NCI-H1930 (cell line): ENCODE data around the gene PGRMC2.
"Not testable (repeated sequence)": the region's sequence is repeated elsewhere in the genome, so short reads cannot be mapped to it uniquely, and the experiment has no call there.

Experiments
- DNase-seq, 2 experiments: peaks; one replicate each; lab custom pipeline; 2025; lab: John Stamatoyannopoulos, UW

The PGRMC2 gene

DNA sequence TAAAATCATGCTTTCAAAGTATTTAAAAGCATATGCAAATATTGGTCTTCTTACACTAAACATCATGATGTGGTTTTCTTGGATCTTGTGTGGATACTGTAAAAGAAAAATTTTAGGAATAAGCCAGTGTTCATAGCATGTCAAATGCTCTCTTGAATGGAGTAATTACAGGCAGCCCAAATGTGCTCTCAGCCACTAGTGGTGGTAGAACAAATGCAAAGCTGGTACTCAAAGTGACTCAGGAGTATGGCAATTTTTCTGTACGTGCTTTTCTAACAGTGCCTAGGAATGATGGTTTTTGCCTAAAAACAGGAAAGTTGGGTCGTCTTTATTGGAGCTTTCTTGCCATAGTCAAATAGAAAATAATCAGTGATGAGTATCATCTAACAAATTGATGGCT, 19.9 kb downstream of the PGRMC2 start:
- no peak for DNase-seq

- DNase-seq = not testable (repeated sequence)
These were observed 20.4 kb downstream of the PGRMC2 start for GRCh38 chr4:128267171-128267570.

- DNase-seq = not testable (repeated sequence)
These were observed 22.1 kb downstream of the PGRMC2 start for GRCh38 chr4:128265550-128265949.

DNA sequence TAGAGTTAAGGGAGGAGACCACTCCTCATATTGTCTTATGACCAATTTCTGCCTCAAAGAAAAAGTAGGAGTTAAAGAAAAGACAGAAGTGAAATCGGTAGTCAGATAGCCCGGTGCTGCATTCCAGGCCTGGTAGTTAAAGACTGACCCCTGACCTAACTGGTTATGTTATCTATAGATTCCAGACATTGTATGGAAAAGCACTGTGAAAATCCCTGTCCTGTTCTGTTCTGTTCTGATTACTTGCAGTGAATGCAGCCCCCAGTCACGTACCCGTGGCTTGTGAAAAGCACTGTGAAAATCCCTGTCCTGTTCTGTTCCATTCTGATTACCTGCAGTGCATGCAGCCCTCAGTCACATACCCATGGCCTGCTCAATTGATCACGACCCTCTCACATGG, 27.7 kb downstream of the PGRMC2 start:
- DNase-seq = not testable (repeated sequence)

DNA sequence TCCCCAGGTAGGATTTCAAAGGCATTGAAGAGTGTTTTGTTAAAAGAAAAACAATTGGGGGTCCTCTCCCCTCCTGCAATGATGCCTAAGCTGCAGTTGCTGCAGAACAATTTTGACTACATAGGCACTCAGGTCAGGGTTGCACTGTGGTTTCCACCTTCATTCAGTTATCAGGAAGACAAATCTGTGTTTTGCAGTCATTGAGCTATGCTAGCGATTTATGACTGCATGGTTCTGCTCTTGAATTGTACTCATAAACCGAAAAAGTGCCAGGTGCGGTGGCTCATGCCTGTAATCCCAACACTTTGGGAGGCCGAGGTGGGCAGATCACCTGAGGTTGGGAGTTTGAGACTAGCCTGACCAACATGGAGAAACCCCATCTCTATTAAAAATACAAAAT, 29.4 kb downstream of the PGRMC2 start:
- not testable (repeated sequence) for DNase-seq

- no peak for DNase-seq
These were observed 31.1 kb downstream of the PGRMC2 start for GRCh38 chr4:128256539-128256938.

GRCh38 chr4:128255906-128256305, 31.7 kb downstream of the PGRMC2 start:
- no peak for DNase-seq

DNA sequence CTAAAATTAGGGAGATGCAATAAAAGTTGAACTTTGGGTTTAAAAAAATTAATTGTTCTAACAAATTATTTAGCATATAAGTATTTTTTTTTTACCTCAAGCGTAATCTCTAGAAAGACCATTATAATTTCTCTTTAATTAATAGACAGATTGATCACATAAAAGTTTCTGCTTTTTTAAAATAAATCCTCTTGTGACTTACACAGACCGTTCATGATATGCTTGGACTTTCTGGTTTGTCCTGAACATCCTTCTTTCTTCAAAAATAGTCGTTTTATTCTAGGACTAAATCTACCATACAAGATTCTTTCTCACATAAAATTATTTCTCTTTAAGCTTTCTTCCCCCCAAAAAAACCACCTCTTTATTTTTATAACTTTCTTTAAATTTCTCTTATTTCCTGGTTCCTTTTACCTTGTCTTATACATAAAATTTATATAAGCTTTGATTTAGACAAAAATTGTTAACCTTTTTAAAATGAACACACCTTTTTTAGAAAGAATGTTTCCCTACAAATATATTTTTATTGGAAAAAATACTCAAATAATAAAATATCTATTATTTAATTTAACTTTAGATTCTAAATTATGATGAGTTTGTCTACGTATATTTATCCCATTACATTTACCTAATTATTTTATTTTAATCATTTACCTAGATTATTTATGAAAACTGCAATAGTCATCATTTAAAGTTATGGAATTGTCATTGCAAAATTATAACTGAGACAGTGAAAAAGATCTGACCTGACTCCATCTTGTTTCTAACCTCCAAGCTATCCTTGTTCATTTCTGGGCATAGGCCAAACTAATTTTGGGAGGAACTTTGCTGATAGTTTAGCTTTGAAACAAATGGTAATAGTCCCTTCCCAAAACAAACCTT, 37.6 kb downstream of the PGRMC2 start:
- DNase-seq = no peak

GRCh38 chr4:128247906-128248305, 39.7 kb downstream of the PGRMC2 start:
- no peak for DNase-seq

- not testable (repeated sequence) for DNase-seq
These were observed 42.2 kb downstream of the PGRMC2 start for GRCh38 chr4:128245391-128245790.

DNA sequence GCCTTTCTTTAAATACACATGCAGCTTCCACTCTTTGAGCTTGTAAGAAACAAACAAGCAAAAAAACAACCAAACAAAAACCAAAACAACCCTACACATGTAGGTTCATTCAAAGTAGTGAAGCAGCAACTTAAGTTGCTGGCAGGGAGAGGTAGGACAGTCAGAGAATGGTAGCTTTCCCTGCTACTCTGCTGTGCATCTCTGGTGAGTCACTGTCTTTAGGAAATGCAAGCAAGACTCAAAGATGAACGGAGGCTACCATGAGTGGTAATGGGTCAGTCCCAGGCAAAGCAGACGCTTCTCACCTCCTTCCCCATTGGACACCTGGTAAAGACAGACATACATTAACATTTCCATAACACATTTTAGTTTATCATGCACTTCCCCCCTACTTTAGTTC, 43.2 kb downstream of the PGRMC2 start:
- DNase-seq = no peak

- no peak for DNase-seq
These were observed 45.0 kb downstream of the PGRMC2 start for GRCh38 chr4:128242601-128243000.

DNA sequence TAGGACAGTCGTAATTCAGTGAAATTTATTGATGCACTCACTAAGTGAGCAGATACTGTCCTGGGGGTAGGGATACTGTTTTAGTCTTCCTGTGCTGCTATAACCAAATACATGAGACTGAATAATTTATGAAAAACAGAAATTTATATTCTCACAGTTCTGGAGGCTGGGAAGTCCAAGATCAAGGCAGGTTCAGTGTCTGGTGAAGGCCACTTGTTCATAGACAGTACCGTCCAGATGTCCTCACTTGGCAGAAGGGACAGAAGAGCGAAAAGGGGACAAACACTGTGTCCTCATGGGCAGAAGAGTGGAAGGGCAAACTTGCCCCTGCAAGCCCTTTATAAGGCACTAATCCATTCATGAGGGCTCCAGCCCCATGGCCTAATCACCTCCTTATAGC, 45.6 kb downstream of the PGRMC2 start:
- DNase-seq = no peak

DNA sequence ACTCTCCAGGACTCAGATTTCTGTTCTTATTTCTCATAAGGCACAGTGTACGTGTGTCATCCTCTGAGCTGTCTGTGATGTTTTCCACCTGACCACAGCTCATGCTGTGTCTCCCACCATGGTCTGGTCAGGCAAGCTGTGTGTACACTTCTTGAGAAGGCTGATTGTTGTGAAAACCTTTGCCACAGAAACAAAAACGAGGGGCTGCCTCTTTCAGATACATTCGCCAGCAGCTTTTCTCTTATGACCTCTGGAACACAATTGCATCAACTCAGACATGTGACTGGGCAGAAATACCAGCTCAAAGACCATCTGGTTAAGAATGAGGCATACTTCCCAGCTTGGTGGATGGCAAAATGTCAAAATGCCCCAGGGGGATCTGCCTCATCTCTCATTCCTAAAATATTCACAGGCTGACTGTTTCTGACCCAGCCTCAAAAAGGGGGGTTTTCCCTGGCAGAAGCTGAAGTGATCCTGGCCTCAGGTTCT, 46.1 kb downstream of the PGRMC2 start:
- no peak for DNase-seq

DNA sequence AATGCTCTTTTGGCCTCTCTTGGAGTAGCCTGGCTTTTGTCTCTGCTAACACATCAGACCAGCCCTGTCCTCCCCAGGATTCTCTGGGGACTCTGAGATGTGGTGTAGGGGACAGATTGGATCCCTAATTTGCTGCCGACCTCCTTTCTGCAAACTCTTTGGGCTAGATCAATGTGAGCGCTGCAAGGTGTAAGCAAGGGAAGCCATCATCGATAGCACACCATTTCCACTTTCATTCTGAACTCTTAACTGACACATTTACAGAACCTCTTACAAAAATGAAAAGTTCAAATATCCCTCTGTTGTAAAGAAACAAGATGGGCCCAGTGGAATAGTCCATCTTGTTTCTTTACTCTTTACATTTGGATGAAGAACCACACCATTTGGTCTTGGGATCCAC, 46.6 kb downstream of the PGRMC2 start:
- no peak for DNase-seq

- DNase-seq = no peak
These were observed 52.8 kb downstream of the PGRMC2 start for GRCh38 chr4:128234836-128235235.

- no peak for DNase-seq
These were observed 54.9 kb downstream of the PGRMC2 start for GRCh38 chr4:128232719-128233118.

GRCh38 chr4:128228845-128229795, 58.5 kb downstream of the PGRMC2 start:
- DNase-seq = no peak

GRCh38 chr4:128227991-128228571, 59.5 kb downstream of the PGRMC2 start:
- DNase-seq = no peak

DNA sequence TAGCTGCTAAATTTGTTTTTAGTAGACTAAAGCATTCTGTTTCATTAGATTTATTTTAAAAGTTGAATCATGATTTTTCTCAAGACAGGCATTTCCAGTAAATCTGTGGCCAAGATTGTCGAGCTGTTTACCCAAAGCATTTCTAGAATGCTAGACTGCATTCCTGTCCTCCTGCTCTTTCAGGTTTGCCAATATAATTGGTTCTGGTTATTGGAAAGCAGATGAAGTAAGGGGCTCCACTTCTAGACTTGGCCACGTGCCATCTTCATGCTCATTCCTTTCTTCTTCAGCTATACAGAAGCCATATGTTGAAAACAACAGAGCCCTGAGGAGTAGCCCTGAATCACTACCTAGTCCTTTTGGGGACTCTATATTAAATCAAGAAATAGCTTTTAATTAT, 62.5 kb downstream of the PGRMC2 start:
- no peak for DNase-seq

GRCh38 chr4:128221586-128221985, 66.0 kb downstream of the PGRMC2 start:
- no peak for DNase-seq
